Left lung (tissue), 10 donors: ENCODE measurements around the gene KL. TPM values are rescaled to one million over a fixed set of nuclear protein-coding genes. Genes with fewer than 3 reads are reported as not detected.

ENCODE experiments used
- ATAC-seq: fragments of 200-7000 bp; cut with Tn5 transposase; one replicate; pipeline ENCODE4 v1.9.1; 2020; ENCODE audit warnings: moderate library complexity
- DNase-seq, 4 donors: peaks; one replicate each; pipeline ENCODE4 v3.0.0-alpha.2; 2013 to 2020
- H3K27ac ChIP-seq, 2 donors: fragments of 200-600 bp; sonication (generic) in 1 of 2; one replicate each; pipeline versions ENCODE4 v1.5.0 to v1.8.0; 2020 to 2021
- H3K27me3 ChIP-seq, 2 donors: fragments of 200-600 bp; sonication (generic) in 1 of 2; one replicate each; pipeline versions ENCODE4 v1.5.0 to v1.8.0; 2020 to 2021
- H3K36me3 ChIP-seq, 2 donors: fragments of 200-600 bp; sonication (generic) in 1 of 2; one replicate each; pipeline versions ENCODE4 v1.5.0 to v1.8.0; 2020 to 2021
- H3K4me1 ChIP-seq, 2 donors: fragments of 200-600 bp; one replicate each; pipeline ENCODE4 v1.8.0; 2021
- H3K4me3 ChIP-seq, 2 donors: fragments of 200-600 bp; sonication (generic) in 1 of 2; one replicate each; pipeline versions ENCODE4 v1.5.0 to v1.8.0; 2020 to 2021; ENCODE audit warnings: mild to moderate bottlenecking in 1 of 2
- H3K9me3 ChIP-seq, 2 donors: fragments of 200-600 bp; sonication (generic) in 1 of 2; one replicate each; pipeline versions ENCODE4 v1.5.0 to v1.8.0; 2020 to 2021
- CTCF ChIP-seq, 2 donors: fragments of 200-600 bp; sonication (generic) in 1 of 2; IDR thresholded peaks; one replicate each; pipeline versions ENCODE4 v1.5.0 to v1.8.0; 2021; ENCODE audit warnings: antibody characterized with exemption in 2 of 2
- intact Hi-C, 2 donors: fragments of 100-400 bp; cut with DNase I; formaldehyde crosslinking; loops; one replicate each; pipeline versions ENCODE4 v1.11.2 to v1.14.2; 2022
- polyA plus RNA-seq, 6 donors: library from polyadenylated mRNA; unstranded; fragments of 120-200 nt; gene quantifications; one replicate each; pipeline ENCODE4 v1.2.1, GENCODE V29; 2013; ENCODE audit not compliant: insufficient read length in 6 of 6
- total RNA-seq, 2 donors: library from RNA; stranded (reverse); fragmentation: NEBNext Ultra II Directional; extraction: Animal tissue kit (Norgen Biotek cat#: 25700); gene quantifications; one replicate each; pipeline ENCODE4 v1.2.1, GENCODE V29; 2021
- donor health status: DM: no; HTN: yes; CAD: no.
- donor health status: DM: no; HTN: no; CAD: no.

The KL gene
- total and polyA plus RNA-seq, 8 donors: 2.8 to 8.6 (median 8.0) TPM

GRCh38 chr13:33007237-33007636 lies 9.0 kb upstream of the KL start:
- Histone ChIP-seq H3K4me3 (no peak overlapping the region), H3K27me3 (no peaks in the 10 kb centered on the region), H3K4me1 (peaks cover 0 to 4% of the 10 kb centered on the region in 2 donors), H3K27ac (no peak overlapping the region), H3K9me3 (peaks cover 0 to 19% of the 10 kb centered on the region in 2 donors), H3K36me3 (no peaks in the 10 kb centered on the region)
- no peak for ATAC-seq
- no peak for TF ChIP-seq CTCF (IDR thresholded peaks at IDR 0.05)
- intact Hi-C loops: no loop called here
- DNase-seq: no peak

GRCh38 chr13:33007950-33008349 lies 8.3 kb upstream of the KL start:
- Histone ChIP-seq H3K4me1 (peaks cover 0 to 4% of the 10 kb centered on the region in 2 donors), H3K36me3 (no peaks in the 10 kb centered on the region), H3K27me3 (no peaks in the 10 kb centered on the region), H3K4me3 (no peak overlapping the region), H3K9me3 (peaks cover 0 to 19% of the 10 kb centered on the region in 2 donors), H3K27ac (no peak overlapping the region)
- DNase-seq (no peak), ATAC-seq (no peak)
- TF ChIP-seq CTCF (IDR thresholded peaks at IDR 0.05): no peak
- intact Hi-C loops: no loop called here

DNA sequence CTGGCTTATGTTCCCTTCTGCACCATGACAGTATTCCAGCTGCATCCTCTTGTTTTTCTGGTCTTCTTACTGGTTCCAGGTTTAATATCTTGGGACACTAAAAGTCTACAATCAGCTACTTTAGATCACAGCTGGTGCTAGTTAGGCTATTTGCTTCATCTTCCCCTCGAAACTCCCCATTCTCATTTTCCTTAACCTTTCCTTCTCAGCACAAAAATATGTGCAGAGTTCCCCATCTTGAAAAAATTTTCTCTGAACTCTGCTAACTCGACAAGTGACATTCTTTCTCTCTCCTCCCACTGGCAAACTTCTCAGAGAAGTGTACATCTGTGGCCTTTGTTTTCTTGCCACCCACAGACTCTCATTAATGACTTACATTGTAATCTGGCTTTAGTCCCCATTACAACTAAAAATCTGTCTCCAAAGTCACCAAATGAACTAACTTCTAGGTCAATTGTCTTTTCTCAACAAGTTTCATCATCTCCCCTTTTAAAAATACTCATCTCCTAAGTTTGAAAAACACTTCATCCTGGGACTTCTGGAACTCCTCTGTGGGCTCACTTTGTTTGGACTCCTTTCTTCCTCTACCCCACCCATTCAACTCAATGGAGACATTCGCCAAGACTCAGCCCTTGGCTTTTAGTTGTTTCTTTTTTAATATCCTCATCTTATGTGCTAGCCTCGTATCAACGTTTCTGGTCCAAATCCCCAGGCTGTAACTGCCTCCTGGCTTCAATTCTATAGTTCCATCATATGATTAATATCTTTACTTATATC lies 7.1 kb upstream of the KL start:
- Histone ChIP-seq H3K9me3 (peaks cover 0 to 19% of the 10 kb centered on the region in 2 donors), H3K4me1 (peaks cover 0 to 4% of the 10 kb centered on the region in 2 donors), H3K4me3 (no peak overlapping the region), H3K27ac (no peak overlapping the region), H3K36me3 (no peaks in the 10 kb centered on the region), H3K27me3 (peaks cover 0 to 7% of the 10 kb centered on the region in 2 donors)
- intact Hi-C loops: no loop called here
- no peak for DNase-seq
- no peak for ATAC-seq
- no peak for TF ChIP-seq CTCF (IDR thresholded peaks at IDR 0.05)

DNA sequence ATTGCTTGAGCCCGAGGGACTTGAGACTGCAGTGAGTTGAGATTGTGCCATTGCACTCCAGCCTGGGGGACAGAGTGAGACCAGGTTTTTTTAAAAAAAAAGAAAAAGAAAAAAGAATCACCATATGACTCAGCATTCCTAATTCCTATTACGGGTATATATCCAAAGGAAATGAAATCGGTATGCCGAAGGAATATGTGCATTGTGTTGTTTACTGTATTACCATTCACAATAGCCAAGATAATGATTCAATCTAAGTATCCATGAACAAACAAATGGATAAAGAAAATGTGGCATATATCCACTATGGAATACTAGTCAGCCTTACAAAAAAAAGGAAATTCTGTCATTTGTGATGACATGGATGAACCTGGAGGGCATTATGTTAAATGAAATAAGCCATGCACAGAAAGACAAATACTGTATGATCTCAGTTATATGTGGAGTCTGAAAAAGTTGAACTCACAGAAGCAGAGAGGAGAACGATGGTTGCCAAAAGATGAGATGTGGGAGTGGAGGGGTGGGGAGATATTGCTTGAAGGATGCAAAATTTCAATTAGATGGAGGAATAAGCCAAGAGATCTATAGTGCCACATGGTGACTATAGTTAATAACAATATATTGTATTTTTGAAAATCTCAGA lies 4.3 kb upstream of the KL start:
- DNase-seq: no peak
- no peak for ATAC-seq
- Histone ChIP-seq H3K9me3 (peaks cover 0 to 19% of the 10 kb centered on the region in 2 donors), H3K36me3 (no peaks in the 10 kb centered on the region), H3K27ac (no peak overlapping the region), H3K4me1 (peaks cover 5 to 20% of the 10 kb centered on the region in 2 donors), H3K4me3 (no peak overlapping the region), H3K27me3 (peaks cover 13 to 33% of the 10 kb centered on the region in 2 donors)
- intact Hi-C loops: no loop called here
- no peak for TF ChIP-seq CTCF (IDR thresholded peaks at IDR 0.05)

GRCh38 chr13:33014291-33014690 lies 1.9 kb upstream of the KL start:
- Histone ChIP-seq H3K4me3 (no peak overlapping the region), H3K9me3 (no peaks in the 10 kb centered on the region), H3K27ac (peak overlapping the region in 1 of 2 donors; percentile 83), H3K27me3 (peaks cover 13 to 45% of the 10 kb centered on the region in 2 donors), H3K36me3 (no peaks in the 10 kb centered on the region), H3K4me1 (peaks cover 5 to 24% of the 10 kb centered on the region in 2 donors)
- intact Hi-C loops: no loop called here
- no peak for TF ChIP-seq CTCF (IDR thresholded peaks at IDR 0.05)
- ATAC-seq: no peak
- no peak for DNase-seq
